GM12874 (cell line): ENCODE data around the gene SEC22A.

Experiments used
- TF ChIP-seq, protein P1 (sequence below): IDR thresholded peaks from 2 replicates; pipeline ENCODE4 v1.5.1; 2011; ENCODE audit warnings: low read depth, mild to moderate bottlenecking, control low read depth, low read length, moderate library complexity; ENCODE audit not compliant: insufficient read depth

SEC22A gene

DNA sequence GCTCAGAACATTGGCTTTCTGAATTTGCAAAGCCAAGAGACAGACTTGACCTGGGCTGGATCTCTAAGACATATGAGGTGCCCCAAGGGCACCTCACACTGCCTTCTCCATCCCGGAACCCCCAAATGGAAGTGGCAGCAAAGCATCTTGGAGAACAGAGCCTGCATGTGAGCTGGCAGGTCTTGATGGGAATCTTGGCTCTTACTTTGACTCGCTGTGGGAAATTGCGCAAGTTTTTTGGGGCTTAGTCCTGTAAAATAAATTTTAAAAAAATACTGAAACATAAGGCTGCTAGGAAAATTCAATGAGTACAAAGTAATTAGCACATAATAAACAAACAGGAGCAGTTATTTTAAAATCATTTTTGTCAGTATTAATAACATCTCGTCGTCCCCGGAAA lies 13.7 kb upstream of the SEC22A start:
- TF ChIP-seq, protein P1, sequence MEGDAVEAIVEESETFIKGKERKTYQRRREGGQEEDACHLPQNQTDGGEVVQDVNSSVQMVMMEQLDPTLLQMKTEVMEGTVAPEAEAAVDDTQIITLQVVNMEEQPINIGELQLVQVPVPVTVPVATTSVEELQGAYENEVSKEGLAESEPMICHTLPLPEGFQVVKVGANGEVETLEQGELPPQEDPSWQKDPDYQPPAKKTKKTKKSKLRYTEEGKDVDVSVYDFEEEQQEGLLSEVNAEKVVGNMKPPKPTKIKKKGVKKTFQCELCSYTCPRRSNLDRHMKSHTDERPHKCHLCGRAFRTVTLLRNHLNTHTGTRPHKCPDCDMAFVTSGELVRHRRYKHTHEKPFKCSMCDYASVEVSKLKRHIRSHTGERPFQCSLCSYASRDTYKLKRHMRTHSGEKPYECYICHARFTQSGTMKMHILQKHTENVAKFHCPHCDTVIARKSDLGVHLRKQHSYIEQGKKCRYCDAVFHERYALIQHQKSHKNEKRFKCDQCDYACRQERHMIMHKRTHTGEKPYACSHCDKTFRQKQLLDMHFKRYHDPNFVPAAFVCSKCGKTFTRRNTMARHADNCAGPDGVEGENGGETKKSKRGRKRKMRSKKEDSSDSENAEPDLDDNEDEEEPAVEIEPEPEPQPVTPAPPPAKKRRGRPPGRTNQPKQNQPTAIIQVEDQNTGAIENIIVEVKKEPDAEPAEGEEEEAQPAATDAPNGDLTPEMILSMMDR = no peak

DNA sequence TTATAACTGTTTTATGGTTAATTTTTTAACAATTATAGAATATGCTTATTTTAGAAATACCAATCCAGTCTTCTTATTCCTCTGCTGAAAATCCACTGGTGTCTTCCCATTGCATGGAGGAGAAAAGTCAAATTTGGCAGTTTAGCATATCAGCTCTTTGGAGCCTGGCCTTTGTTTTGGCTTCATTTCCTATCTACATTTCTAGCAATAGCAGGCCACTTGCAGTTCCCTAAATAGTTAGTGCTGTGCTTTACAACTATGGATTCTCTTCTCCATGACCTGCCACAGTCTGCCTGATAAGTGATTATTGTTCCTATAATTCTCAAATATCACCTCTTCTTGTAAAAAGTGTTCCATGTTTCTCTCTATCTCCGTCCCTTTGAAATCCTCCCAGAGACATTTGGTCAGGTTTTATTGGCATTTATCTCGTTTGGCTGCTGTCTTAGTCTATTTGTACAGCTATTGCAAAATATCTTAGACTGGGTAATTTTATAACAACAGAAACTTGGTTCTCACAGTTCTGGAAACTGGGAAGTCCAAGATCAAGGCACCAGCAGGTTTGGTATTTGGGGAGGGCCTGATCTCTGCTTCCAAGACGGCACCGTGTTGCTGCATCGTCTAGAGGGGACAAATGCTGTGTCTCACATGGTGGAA lies 8.2 kb upstream of the SEC22A start:
- TF ChIP-seq, protein P1 = no peak

DNA sequence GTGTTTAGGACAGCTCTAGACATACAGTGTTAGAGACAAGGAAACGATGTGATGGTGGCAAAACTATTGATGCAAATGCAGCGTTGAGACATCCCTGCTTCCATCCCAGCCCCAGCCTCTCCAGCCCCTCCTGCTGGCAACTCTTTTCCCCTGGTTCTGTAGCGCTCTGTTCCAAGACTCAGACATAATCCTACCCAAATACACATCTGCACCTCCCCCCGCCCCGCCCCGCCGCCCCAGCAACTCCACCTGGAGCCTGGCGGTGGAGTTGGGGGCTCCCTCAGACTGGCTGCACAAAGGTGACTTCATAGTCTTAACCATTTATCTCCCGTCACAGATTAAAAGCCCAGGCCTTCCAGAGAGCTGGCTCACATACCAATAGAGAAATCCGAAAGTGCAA lies 7.2 kb upstream of the SEC22A start:
- TF ChIP-seq, protein P1 = no peak

DNA sequence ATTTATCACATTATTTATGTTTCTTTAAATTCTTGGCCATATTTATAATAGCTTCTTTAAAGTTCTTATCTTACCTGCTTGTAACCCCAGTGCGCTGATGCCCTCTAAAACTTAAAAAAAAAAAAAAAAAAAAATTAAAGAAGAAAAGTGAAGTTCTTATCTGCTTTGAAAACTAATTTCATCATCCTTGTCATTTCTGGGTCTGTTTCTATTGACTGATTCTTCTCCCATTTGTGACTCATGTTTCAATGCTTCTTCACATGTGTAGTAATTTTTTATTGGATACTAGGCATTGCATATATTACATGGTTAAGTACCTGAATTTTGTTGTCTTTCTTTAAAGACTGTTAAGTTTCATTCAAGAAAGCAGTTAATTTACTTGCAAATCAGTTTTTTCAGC lies 3.4 kb upstream of the SEC22A start:
- TF ChIP-seq, protein P1 = no peak

DNA sequence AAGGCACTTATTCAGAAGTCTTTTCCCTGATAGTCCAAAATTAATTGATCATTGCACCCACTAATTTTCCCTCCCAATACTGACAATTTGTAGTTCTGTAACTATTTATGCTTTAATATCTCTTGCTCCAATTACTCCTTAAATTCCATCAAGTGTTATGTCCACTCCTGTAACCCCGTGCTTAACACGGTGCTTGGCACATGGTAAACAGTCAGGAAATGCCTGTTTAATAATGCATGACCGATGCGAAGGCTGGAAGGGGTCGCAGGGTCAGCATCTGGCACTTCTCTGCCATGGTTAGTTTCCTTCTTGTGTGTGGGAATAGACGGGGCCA lies 553 bp upstream of the SEC22A start:
- TF ChIP-seq, protein P1 = no peak

DNA sequence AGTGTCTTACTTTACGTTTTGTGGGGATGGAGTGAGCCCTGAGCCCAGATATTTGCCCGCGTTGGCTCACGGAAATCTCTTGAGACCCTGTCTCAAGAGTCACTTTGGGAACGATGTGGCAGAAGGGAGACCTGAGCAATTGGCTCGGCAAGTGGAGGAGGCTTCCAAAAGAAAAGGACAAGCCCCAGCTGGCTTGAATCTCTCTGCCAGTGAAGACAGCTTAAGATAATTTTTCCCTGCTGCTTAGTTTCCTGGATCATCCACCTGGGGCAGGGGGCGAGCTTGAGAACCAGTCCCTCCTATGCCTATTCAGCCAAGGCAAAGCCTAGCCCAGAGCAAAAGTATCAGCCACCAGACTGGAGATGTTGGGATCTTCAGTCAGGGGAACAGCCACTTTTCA lies 708 bp downstream of the SEC22A start:
- TF ChIP-seq, protein P1 = no peak

DNA sequence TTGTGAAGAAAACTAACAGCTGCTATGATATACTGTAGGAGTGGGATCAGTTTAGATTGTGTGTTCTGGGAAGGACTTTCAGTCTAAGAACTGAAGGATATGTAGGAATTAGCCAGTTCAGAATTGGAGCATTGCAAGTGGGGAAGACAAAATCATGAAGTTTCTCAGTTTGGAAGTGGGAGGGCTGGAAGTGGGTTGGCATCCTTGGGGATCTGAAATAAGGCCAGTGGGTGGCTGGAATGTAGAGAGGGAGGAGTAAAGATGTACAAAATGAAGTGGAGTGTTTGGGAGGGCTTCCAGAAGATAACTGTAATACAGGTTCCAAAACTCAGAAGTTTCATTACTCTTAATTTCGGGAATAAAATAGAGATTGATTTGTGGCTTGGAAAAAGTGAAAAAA lies 17.2 kb downstream of the SEC22A start:
- TF ChIP-seq, protein P1 = no peak

DNA sequence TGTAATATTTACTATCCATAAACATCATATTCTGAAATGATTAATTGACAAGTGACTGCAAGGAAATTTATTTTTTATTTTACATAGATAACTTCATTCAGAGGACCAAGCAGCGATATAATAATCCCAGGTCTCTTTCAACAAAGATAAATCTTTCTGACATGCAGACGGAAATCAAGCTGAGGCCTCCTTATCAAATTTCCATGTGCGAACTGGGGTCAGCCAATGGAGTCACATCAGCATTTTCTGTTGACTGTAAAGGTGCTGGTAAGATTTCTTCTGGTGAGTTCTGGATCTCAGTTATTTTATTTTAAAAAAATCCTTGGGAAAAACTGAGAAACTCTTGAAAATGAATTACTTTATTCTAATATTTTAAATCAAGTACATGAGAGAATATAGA lies 23.3 kb downstream of the SEC22A start:
- TF ChIP-seq, protein P1 = no peak
